Breast epithelium (tissue), 3 donors: ENCODE results near the gene LAYN.

Experiments used
- CTCF ChIP-seq, 3 donors: fragments of 450-650 bp; IDR thresholded peaks; one replicate each; pipeline ENCODE4 v1.5.1; 2016 to 2017; ENCODE audit warnings: antibody characterized with exemption in 3 of 3, mild to moderate bottlenecking in 3 of 3, moderate library complexity in 3 of 3
- POLR2A ChIP-seq: fragments of 450-650 bp; IDR thresholded peaks from one replicate; pipeline ENCODE4 v1.6.1; 2016; ENCODE audit warnings: antibody characterized with exemption, mild to moderate bottlenecking, moderate library complexity
- POLR2AphosphoS5 ChIP-seq, 3 donors: sonication (generic); formaldehyde crosslinking; IDR thresholded peaks; one replicate each; pipeline ENCODE4 v1.6.1; 2017; ENCODE audit warnings: antibody characterized with exemption in 3 of 3

GRCh38 chr11:111510311-111510710, 30.2 kb upstream of the LAYN start:
- TF ChIP-seq CTCF (IDR thresholded peaks at IDR 0.05) (no peak), POLR2AphosphoS5 (IDR thresholded peaks at IDR 0.05) (no peak), POLR2A (no peak)
